HG03097 (cell line): Measurements from ENCODE around the gene DMAC2.
"Not testable (repeated sequence)": the region's sequence is repeated elsewhere in the genome, so short reads cannot be mapped to it uniquely, and the experiment has no call there.

ENCODE experiments used
- ATAC-seq: cut with Tn5 transposase; IDR thresholded peaks from one replicate; pipeline ENCODE4 v1.9.1; 2021; ENCODE audit not compliant: unreplicated experiment, low FRiP score

The DMAC2 gene

DNA sequence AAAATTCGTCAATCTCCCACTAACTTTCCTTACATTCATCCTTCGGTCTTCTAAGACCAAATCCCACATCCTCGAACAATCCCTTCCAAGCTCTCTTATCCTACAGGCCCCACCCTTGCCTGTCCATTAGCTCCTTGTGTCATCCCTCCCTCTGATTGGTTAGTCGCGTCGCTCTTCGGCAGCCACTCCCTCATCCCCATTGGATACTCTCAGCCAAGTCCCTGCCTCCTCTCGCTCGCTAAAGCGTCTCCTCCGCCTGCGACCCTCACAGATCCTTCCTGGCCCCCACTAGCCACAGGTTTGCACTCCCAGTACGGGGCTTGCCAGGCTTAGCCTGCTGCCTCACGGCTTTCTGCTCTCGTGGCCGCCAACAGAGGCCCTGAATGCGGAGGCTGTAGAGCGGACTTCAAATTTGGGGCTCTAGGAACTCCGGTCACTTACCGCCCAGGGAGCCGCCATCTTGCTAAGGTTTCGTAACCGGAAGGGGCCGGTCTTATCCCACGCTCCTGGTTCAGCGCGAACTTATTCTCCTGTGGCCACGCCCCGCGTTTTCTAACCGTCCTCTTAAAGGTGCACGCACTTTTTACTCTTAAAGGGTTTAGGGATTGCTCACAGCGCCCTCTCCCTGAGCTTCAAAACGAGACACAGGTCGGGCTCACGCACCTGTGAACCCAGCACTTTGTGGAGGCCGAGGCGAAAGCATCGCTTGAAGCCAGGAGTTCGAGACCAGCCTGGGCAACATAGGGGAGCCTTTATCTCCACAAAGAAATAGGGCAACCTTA is at the start of gene DMAC2:
Gene DMAC2 (minus strand): TSS at position 472 of the 782 bp plus-strand sequence. CDS start 13 bp downstream, at position 459.
- peak; percentile 88 for ATAC-seq

GRCh38 chr19:41486953-41487352 is 47.2 kb upstream of the DMAC2 start:
- ATAC-seq = not testable (repeated sequence)

DNA sequence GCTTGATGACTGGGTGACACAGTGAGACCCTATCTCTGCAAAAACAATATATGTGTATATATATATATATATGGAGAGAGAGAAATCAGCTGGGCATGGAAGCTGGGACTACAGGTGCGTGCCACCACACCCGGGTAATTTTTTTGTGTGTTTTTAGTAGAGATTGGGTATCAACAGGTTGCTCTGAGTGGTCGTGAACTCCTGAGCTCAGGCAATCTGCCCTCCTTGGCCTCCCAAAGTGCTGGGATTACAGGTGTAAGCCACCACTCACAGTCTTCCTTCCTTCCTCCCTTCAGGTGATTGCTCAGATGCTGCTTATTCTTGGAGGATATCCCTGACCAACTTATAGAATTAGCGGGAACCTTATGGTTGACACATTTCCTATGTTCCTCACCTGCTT is 45.1 kb upstream of the DMAC2 start:
- ATAC-seq = no peak

DNA sequence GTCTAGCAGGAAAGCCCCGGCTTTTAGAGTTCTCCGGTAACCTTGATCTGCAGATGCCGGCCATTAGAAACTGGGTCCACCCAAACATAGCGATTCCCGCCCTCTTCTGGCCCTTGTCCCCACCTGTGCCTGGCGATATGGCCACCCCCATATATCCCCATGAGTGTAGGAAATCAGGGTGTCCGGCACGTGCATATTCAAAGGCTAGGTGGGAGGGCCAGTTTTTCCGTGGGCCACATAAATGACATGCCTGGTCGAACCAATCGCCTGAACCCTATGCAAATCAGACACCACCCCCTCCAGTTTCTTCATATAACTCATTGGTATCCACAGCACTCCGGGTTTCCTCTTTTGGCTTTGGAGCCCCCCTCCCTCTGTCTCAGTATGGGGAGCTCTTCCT is 40.6 kb upstream of the DMAC2 start:
- no peak for ATAC-seq

DNA sequence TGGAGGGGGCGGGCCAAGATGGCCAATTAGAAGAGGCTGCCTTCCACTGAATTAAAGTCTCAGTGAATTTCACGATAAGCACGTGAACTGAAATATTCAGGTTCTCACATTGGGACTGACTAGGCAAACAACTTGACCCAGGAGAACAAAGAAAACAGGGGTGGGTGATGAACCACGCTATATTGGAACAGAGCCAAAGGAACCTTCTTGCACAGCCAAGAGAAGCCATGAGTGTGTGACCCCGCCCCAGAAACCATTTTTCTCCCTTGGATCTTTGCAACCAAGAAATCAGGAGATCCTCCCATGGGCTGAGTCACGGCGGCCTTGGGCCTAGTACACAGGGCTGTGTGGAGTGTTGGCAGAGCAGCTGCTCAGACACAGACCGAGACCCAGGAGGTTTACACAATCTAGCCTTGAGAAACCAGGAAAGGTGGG is 40.1 kb upstream of the DMAC2 start:
- ATAC-seq = no peak

DNA sequence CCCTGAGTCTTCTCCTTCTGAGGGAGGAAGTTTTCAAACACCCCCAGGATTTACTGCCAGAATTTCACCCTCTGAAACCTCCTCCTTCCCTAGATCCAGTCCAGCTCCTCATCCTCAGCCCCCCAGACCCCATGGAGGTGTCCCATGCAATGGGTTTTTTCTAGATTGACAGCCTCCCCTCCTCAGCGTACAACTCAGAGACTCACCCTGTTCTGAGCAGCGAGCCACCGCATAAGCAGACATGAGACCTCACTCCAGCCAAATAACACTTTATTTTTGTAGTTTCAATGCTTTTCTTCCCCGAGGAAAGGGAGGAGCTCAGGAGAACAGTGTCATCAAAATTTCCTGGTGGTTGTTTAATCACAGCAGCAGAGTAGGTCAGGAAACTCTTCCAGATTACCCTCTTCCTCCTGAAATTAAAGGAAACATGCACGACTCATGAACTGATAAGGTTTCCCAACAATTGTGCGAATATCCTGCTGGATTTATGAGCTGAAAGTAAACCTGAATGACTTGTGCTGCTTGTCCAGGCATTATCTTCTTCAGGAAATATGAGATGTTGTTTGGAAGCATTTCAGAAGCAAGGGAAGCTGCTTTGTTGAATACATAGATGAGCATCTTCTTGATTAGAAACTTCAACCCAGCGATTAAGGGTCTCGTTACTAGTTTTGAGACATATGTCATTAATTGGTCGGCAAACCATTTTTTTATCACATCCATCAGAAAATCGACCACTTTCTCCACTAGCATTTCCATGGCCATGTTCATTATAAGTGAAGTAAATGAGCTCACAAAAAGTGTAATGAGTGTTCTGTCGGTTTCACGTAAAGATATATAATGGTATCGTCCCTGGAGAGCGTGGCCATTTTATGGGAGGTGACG is 39.4 kb upstream of the DMAC2 start:
- ATAC-seq = no peak

- no peak for ATAC-seq
These were observed 38.5 kb upstream of the DMAC2 start for GRCh38 chr19:41478171-41478570.

DNA sequence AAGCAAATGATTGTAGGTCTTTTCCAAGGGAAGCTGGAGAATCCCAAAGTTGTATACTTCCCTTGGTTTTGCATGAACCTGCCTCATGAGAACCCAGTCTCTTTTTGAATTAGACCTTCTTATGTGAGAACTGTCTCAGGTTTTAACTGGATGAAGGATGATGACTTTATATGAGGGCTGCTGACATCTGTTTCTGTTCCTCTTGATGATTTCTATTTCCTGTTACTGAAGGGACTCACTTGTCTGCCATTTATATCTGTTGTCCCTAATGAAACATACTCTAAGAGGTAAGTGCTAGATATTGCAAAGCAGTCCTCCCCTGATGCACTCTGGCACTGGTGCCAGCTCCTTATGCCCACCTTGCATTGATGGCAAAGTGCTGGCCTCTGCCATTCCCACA is 36.9 kb upstream of the DMAC2 start:
- no peak for ATAC-seq

GRCh38 chr19:41463257-41464256 is 23.8 kb upstream of the DMAC2 start:
- not testable (repeated sequence) for ATAC-seq

- ATAC-seq = no peak
These were observed 22.8 kb upstream of the DMAC2 start for GRCh38 chr19:41462497-41462896.

GRCh38 chr19:41457241-41457640 is 17.5 kb upstream of the DMAC2 start:
- ATAC-seq = peak; percentile 65

GRCh38 chr19:41456342-41456918 is 16.7 kb upstream of the DMAC2 start:
- no peak for ATAC-seq

DNA sequence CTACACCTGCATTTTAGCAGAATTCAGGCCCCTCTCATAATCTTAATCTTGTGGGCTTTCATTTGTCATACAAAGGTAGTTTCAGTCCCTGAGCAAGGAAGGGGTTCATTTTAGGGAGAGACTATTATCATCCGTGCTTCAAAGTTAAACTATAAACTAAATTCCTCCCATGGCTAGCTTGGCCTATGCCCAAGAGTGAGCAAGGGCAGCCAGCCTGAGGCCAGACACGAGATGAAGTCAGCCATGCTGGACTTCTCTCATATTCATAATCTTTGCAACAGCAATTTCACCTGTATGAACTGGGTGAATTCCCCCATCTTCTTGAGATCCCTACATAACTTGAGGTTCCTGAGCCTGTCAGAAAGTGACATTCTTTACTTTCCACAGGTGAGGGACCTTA is 16.2 kb upstream of the DMAC2 start:
- no peak for ATAC-seq

DNA sequence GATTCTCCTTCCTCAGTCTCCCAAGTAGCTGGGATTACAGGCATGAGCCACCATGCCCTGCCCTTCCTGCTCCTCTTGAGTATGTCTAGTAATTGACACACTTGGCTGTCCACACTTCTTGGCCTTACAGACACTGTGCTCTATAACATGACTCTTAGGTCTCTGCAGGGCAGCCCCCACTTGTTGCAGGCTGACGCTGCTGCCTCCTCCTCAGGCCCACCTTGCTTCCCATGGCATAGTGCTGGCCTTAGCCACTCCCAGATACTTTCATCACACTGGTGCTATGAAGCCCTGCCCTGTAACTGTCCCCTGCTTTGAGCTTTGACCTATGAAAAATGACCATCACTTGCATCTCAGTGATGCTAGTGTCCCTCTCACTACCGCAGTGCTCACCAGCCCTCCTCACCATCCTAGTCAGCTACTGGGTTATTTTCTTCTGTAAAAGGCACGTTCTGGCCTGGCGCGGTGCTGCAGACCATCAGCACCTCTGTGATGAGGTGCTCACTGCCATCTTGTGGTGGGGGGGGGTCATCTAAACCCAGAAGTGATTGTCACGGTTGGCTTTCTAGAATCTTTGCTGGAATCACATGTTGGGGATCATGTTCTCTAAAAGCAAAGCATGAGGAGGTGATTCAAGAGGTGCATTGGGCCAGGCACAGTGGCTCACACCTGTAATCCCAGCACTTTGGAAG is 13.0 kb upstream of the DMAC2 start:
- ATAC-seq = no peak

DNA sequence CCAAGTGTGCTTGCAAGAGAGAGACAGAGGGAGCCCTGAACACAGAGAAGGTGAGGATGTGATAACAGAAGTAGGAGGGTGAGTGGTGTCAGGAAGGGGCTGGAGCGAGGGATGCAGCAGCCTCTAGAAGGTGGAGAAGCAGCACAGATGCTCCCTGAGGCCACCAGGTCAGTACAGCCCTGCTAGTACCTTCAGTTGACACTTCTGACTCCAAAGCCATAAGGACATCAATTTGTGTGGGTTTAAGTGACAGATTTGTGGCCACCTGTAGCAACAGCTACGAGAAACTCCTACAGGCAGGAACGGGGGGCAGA is 10.1 kb upstream of the DMAC2 start:
- ATAC-seq = no peak

GRCh38 chr19:41449079-41449864 is 9.6 kb upstream of the DMAC2 start:
- no peak for ATAC-seq

GRCh38 chr19:41447732-41448332 is 8.1 kb upstream of the DMAC2 start:
- no peak for ATAC-seq

DNA sequence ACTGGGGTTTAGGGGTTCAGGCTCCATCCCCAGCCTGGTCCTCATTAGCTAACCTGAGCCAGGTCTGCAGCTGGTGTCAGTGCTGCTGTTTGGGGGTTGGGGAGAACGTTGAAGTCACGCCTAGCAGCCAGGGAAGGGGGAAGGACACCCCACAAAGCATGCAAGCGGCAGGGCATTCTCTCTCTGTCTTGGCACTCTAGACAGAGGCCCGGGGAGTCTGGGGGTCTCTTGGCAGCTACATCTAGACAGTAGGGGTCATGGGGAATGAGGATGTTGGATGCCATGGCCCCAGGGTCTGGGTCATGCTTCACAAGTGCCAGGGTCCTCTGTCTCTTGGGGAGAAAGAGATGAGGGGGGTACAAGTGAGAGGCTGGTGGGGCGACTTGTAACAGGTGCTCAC is 5.9 kb upstream of the DMAC2 start:
- no peak for ATAC-seq
